ENCODE results near the gene HUWE1. TPM values are rescaled to one million over a fixed set of nuclear protein-coding genes. Genes with fewer than 3 reads are reported as not detected.
"Not testable (repeated sequence)": the region's sequence is repeated elsewhere in the genome, so short reads cannot be mapped to it uniquely, and the experiment has no call there.

Gene HUWE1
- total RNA-seq, 1 donor from 2014 or later, result 241 TPM

GRCh38 chrX:53526999-53527398 lies 159.5 kb downstream of the HUWE1 start:
- peaks cover 23% of the 10 kb centered on the region for H3K36me3 Mint-ChIP-seq (ENCODE audit: low read depth)
- no peaks in the 10 kb centered on the region for H3K4me1 Mint-ChIP-seq
- DNase-seq (ENCODE audit: low read depth, low spot score), result no peak
- H3K9me3 Mint-ChIP-seq, result peaks cover 16% of the 10 kb centered on the region
- H3K4me3 Mint-ChIP-seq, result no peak overlapping the region
- H3K27me3 Mint-ChIP-seq (ENCODE audit: low read depth), result peaks cover 8% of the 10 kb centered on the region
- no peak for TF ChIP-seq CTCF (conservative IDR thresholded peaks at IDR 0.05)
- H3K27ac Mint-ChIP-seq (ENCODE audit: unreplicated experiment), result no peak overlapping the region

- no peaks in the 10 kb centered on the region for H3K4me1 Mint-ChIP-seq
- peaks cover 9% of the 10 kb centered on the region for H3K9me3 Mint-ChIP-seq
- H3K4me3 Mint-ChIP-seq, result no peak overlapping the region
- H3K27ac Mint-ChIP-seq (ENCODE audit: unreplicated experiment), result peak overlapping the region; percentile 36
- TF ChIP-seq CTCF (conservative IDR thresholded peaks at IDR 0.05), result no peak
- DNase-seq (ENCODE audit: low read depth, low spot score), result no peak
- H3K36me3 Mint-ChIP-seq (ENCODE audit: low read depth), result peaks cover 3% of the 10 kb centered on the region
- H3K27me3 Mint-ChIP-seq (ENCODE audit: low read depth), result no peaks in the 10 kb centered on the region
Observed at GRCh38 chrX:53511322-53511721, 175.2 kb downstream of the HUWE1 start.

- not testable (repeated sequence) for H3K36me3 Mint-ChIP-seq (ENCODE audit: low read depth); H3K27me3 Mint-ChIP-seq (ENCODE audit: low read depth); H3K27ac Mint-ChIP-seq (ENCODE audit: unreplicated experiment); DNase-seq (ENCODE audit: low read depth, low spot score); H3K4me1 Mint-ChIP-seq; H3K9me3 Mint-ChIP-seq; H3K4me3 Mint-ChIP-seq
Observed at GRCh38 chrX:53504035-53504434, 182.5 kb downstream of the HUWE1 start.

DNA sequence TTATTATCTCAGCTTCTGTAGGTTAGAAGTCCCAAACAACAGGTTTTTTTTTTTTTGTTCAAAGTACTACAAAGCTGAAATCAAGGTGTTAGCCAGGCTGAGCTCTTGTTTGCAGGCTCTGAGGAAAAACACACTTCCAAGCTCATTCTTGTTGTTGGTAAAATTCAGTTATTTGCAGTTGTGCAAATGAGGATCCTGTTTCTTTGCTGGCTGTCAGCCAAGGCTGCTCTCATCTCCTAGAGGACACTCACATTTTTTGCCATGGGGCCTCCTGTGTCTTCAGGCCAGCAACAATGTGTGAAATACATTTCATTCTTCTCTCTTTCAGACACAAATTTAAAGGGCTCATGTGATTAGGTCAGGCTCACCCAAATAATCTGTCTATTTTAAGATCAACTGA lies 192.1 kb downstream of the HUWE1 start:
- Mint-ChIP-seq H3K36me3 (ENCODE audit: low read depth) (no peaks in the 10 kb centered on the region), H3K4me1 (no peaks in the 10 kb centered on the region), H3K4me3 (no peak overlapping the region), H3K27me3 (ENCODE audit: low read depth) (peaks cover 2% of the 10 kb centered on the region), H3K9me3 (no peaks in the 10 kb centered on the region), H3K27ac (ENCODE audit: unreplicated experiment) (no peak overlapping the region)
- TF ChIP-seq CTCF (conservative IDR thresholded peaks at IDR 0.05), result no peak
- no peak for DNase-seq (ENCODE audit: low read depth, low spot score)

- Mint-ChIP-seq H3K9me3 (no peaks in the 10 kb centered on the region), H3K27ac (ENCODE audit: unreplicated experiment) (no peak overlapping the region), H3K36me3 (ENCODE audit: low read depth) (no peaks in the 10 kb centered on the region), H3K4me1 (no peaks in the 10 kb centered on the region), H3K27me3 (ENCODE audit: low read depth) (peaks cover 5% of the 10 kb centered on the region), H3K4me3 (no peak overlapping the region)
- DNase-seq (ENCODE audit: low read depth, low spot score), result no peak
- TF ChIP-seq CTCF (conservative IDR thresholded peaks at IDR 0.05), result no peak
Observed at GRCh38 chrX:53486285-53486684, 200.2 kb downstream of the HUWE1 start.

GRCh38 chrX:53483838-53484405 lies 202.6 kb downstream of the HUWE1 start:
- no peaks in the 10 kb centered on the region for H3K9me3 Mint-ChIP-seq
- TF ChIP-seq CTCF (conservative IDR thresholded peaks at IDR 0.05), result no peak

More at GRCh38 chrX:53483838-53484405, 202.6 kb downstream of the HUWE1 start:
- Mint-ChIP-seq H3K36me3 (ENCODE audit: low read depth) (no peaks in the 10 kb centered on the region), H3K4me1 (no peaks in the 10 kb centered on the region), H3K4me3 (no peak overlapping the region), H3K27ac (ENCODE audit: unreplicated experiment) (no peak overlapping the region), H3K27me3 (ENCODE audit: low read depth) (peaks cover 5% of the 10 kb centered on the region)
- DNase-seq (ENCODE audit: low read depth, low spot score), result no peak

All from neural crest cell (in vitro differentiated cells).